A673 (cell line): ENCODE data around the gene EHD1. TPM values are rescaled to one million over a fixed set of nuclear protein-coding genes. Genes with fewer than 3 reads are reported as not detected.

Experiments
- BruUV-seq: library from RNA; stranded (reverse); fragments of 400-500 nt; replicated peaks from 2 replicates; lab custom pipeline; 2021; lab: Mats Ljungman, UMichigan
- CTCF ChIA-PET: fragments of 300-600 bp; sonication (Branson Sonifier 250); formaldehyde crosslinking; loops from one replicate; lab custom pipeline; 2022; ENCODE audit warnings: antibody characterized with exemption; lab: Charles Lee
- POLR2A ChIA-PET: fragments of 300-600 bp; sonication (Branson Sonifier 250); formaldehyde crosslinking; loops from one replicate; lab custom pipeline; 2022; ENCODE audit warnings: antibody characterized with exemption; ENCODE audit not compliant: low non-redundant PET; lab: Charles Lee
- DNase-seq: peaks from one replicate; pipeline ENCODE4 v3.0.0-alpha.2; 2015; ENCODE audit warnings: low spot score
- H3K27ac ChIP-seq: fragments of 200-600 bp; sonication (generic); 2 replicates; pipeline ENCODE4 v1.5.1; 2016; ENCODE audit warnings: mixed run types, low read depth, mild to moderate bottlenecking, mixed read lengths, antibody characterized with exemption, low read length; ENCODE audit not compliant: poor library complexity, severe bottlenecking
- H3K27me3 ChIP-seq: fragments of 200-600 bp; sonication (generic); replicated peaks from 2 replicates; pipeline ENCODE4 v1.6.1; 2017; ENCODE audit warnings: mixed run types, low read depth, mild to moderate bottlenecking, mixed read lengths, antibody characterized with exemption, low read length; ENCODE audit not compliant: insufficient read depth, poor library complexity
- H3K36me3 ChIP-seq: fragments of 200-600 bp; sonication (generic); 2 replicates; pipeline ENCODE4 v1.6.1; 2016; ENCODE audit warnings: mixed run types, mild to moderate bottlenecking, mixed read lengths, antibody characterized with exemption, low read length; ENCODE audit not compliant: insufficient read depth, poor library complexity, severe bottlenecking
- H3K4me1 ChIP-seq: fragments of 200-600 bp; sonication (generic); 2 replicates; pipeline ENCODE4 v1.6.1; 2017; ENCODE audit warnings: mixed run types, mild to moderate bottlenecking, mixed read lengths, antibody characterized with exemption, low read length; ENCODE audit not compliant: insufficient read depth, poor library complexity, severe bottlenecking
- H3K4me3 ChIP-seq: fragments of 200-600 bp; sonication (generic); 2 replicates; pipeline ENCODE4 v1.5.1; 2016; ENCODE audit warnings: low read depth, mixed run types, mild to moderate bottlenecking, mixed read lengths, low read length; ENCODE audit not compliant: poor library complexity, severe bottlenecking
- H3K9me3 ChIP-seq: fragments of 200-600 bp; sonication (generic); 2 replicates; pipeline ENCODE4 v1.6.1; 2016; ENCODE audit warnings: mixed run types, low read depth, mild to moderate bottlenecking, mixed read lengths, antibody characterized with exemption, low read length; ENCODE audit not compliant: poor library complexity, severe bottlenecking
- CTCF ChIP-seq: fragments of 300-800, 200-600 bp; sonication (generic); conservative IDR thresholded peaks from 2 replicates; pipeline ENCODE4 v1.5.1; 2017; ENCODE audit warnings: low read depth, mild to moderate bottlenecking, antibody characterized with exemption, low read length, moderate library complexity, mixed read lengths
- EZH2 ChIP-seq: fragments of 200-600 bp; sonication (generic); IDR thresholded peaks from 2 replicates; pipeline ENCODE4 v1.6.1; 2017; ENCODE audit warnings: borderline replicate concordance, low read depth, mild to moderate bottlenecking, mixed read lengths, antibody characterized with exemption, low read length; ENCODE audit not compliant: poor library complexity, severe bottlenecking
- intact Hi-C: fragments of 100-400 bp; cut with micrococcal nuclease; formaldehyde crosslinking; loops from one replicate; pipeline ENCODE4 v1.10.0; 2022; ENCODE audit not compliant: unreplicated experiment
- total RNA-seq: library from RNA; stranded (reverse); gene quantifications from 2 replicates; pipeline ENCODE4 v1.2.3, GENCODE V29; 2021

The EHD1 gene
- total RNA-seq, 1 experiment from 2014 or later = 63.1 TPM

GRCh38 chr11:64834723-64835615 lies 43.5 kb downstream of the EHD1 start:
- CTCF ChIA-PET = interaction anchor here (0.8 kb wide), 1 partner anchor 9 kb away, joined by 3 read pairs; no protein-coding TSS in a partner anchor
- H3K27ac ChIP-seq = no peak overlapping the region
- intact Hi-C loops = no loop called here
- TF ChIP-seq EZH2 (no peak), CTCF (no peak)
- no peaks in the 10 kb centered on the region for H3K27me3 ChIP-seq
- H3K4me3 ChIP-seq = no peak overlapping the region
- no TSS peak for BruUV-seq
- POLR2A ChIA-PET = interaction anchor here (0.6 kb wide), 1 partner anchor 19 kb away, joined by 5 read pairs; no protein-coding TSS in a partner anchor
- no peaks in the 10 kb centered on the region for H3K9me3 ChIP-seq
- H3K4me1 ChIP-seq = no peaks in the 10 kb centered on the region
- H3K36me3 ChIP-seq = no peaks in the 10 kb centered on the region
- DNase-seq = no peak

DNA sequence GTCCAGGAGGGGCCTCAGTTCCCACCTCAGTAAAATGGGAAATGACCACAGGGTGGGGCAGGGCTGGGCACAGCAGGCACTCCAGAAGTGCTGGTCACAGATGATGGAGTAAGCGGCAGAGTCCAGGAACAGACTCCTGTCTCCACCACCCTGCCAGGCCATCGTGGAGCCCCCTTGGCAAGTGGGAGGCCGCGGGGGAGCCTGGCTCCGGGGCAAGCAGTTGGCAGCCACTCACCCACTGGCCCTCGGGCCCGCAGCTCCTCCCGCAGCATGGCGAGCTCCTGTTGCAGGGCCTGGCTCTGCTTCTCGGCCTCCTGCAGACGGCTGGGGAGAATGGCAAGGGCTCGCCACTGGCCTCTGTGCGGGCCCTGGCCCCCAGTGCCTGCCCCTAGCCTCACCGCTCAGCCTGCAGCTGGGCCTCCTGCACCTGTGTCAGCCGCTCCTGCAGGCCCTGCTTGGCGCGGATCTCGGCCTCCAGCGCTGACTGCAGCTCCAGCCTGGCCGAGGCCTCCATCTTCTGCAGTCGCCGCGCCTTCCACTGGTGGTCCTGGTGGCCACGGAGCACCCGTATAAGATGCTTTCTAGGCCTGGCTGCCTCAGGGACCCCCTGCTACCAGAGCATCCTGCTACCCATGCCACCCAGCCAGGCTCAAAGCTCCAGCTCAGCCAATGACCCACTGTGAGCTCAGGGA lies 44.2 kb downstream of the EHD1 start:
- Histone ChIP-seq H3K4me3 (no peak overlapping the region), H3K27ac (no peak overlapping the region), H3K36me3 (no peaks in the 10 kb centered on the region), H3K27me3 (no peaks in the 10 kb centered on the region), H3K4me1 (no peaks in the 10 kb centered on the region), H3K9me3 (no peaks in the 10 kb centered on the region)
- TF ChIP-seq CTCF (no peak), EZH2 (no peak)
- BruUV-seq = no TSS peak
- intact Hi-C loops = no loop called here
- ChIA-PET POLR2A (interaction anchor here (0.6 kb wide), 1 partner anchor 18 kb away, joined by 5 read pairs; no protein-coding TSS in a partner anchor), CTCF (no interaction called here)
- DNase-seq = no peak

- intact Hi-C loops = no loop called here
Measured at GRCh38 chr11:64833509-64833908, 44.9 kb downstream of the EHD1 start.

More at GRCh38 chr11:64833509-64833908, 44.9 kb downstream of the EHD1 start:
- ChIA-PET POLR2A (no interaction called here), CTCF (no interaction called here)
- H3K4me3 ChIP-seq = no peak overlapping the region
- no peaks in the 10 kb centered on the region for H3K9me3 ChIP-seq
- no peaks in the 10 kb centered on the region for H3K27me3 ChIP-seq
- no peak overlapping the region for H3K27ac ChIP-seq
- H3K4me1 ChIP-seq = no peaks in the 10 kb centered on the region
- H3K36me3 ChIP-seq = no peaks in the 10 kb centered on the region
- DNase-seq = no peak
- BruUV-seq = no TSS peak
- TF ChIP-seq EZH2 = no peak
- no peak for TF ChIP-seq CTCF
